Measurements from ENCODE around the gene RASA4.
A peak's percentile ranks its signal among the peaks of the same experiment; 100 is the strongest.
"Not testable (repeated sequence)": the region's sequence is repeated elsewhere in the genome, so short reads cannot be mapped to it uniquely, and the experiment has no call there.

The RASA4 gene

GRCh38 chr7:102578486-102578885 lies 38.1 kb downstream of the RASA4 start:
- H3K4me3 ChIP-seq (ENCODE audit: low read depth in 1 of 2, low read length in 2 of 2); H3K27ac ChIP-seq (ENCODE audit: low read depth, low read length); H3K9me3 ChIP-seq (ENCODE audit: control insufficient read depth in 1 of 2, low read length in 2 of 2); H3K9ac ChIP-seq (ENCODE audit: low read depth in 1 of 2, low read length in 2 of 2); H3K27me3 ChIP-seq (ENCODE audit: control insufficient read depth in 1 of 2, insufficient read depth in 2 of 2, low read length in 2 of 2); H3K4me1 ChIP-seq (ENCODE audit: control insufficient read depth in 1 of 2, insufficient read depth in 2 of 2, low read length in 2 of 2); H3K36me3 ChIP-seq (ENCODE audit: control insufficient read depth in 1 of 2, insufficient read depth in 2 of 2, low read length in 2 of 2): not testable (repeated sequence)

GRCh38 chr7:102577315-102578240 lies 39.0 kb downstream of the RASA4 start:
- H3K4me3 ChIP-seq (ENCODE audit: low read depth in 1 of 2, low read length in 2 of 2); H3K9me3 ChIP-seq (ENCODE audit: control insufficient read depth in 1 of 2, low read length in 2 of 2); H3K4me1 ChIP-seq (ENCODE audit: control insufficient read depth in 1 of 2, insufficient read depth in 2 of 2, low read length in 2 of 2); H3K9ac ChIP-seq (ENCODE audit: low read depth in 1 of 2, low read length in 2 of 2); H3K27ac ChIP-seq (ENCODE audit: low read depth, low read length); H3K36me3 ChIP-seq (ENCODE audit: control insufficient read depth in 1 of 2, insufficient read depth in 2 of 2, low read length in 2 of 2); H3K27me3 ChIP-seq (ENCODE audit: control insufficient read depth in 1 of 2, insufficient read depth in 2 of 2, low read length in 2 of 2): not testable (repeated sequence)

- H3K27me3 ChIP-seq (ENCODE audit: control insufficient read depth in 1 of 2, insufficient read depth in 2 of 2, low read length in 2 of 2); H3K4me3 ChIP-seq (ENCODE audit: low read depth in 1 of 2, low read length in 2 of 2); H3K9ac ChIP-seq (ENCODE audit: low read depth in 1 of 2, low read length in 2 of 2); H3K27ac ChIP-seq (ENCODE audit: low read depth, low read length); H3K9me3 ChIP-seq (ENCODE audit: control insufficient read depth in 1 of 2, low read length in 2 of 2); H3K36me3 ChIP-seq (ENCODE audit: control insufficient read depth in 1 of 2, insufficient read depth in 2 of 2, low read length in 2 of 2); H3K4me1 ChIP-seq (ENCODE audit: control insufficient read depth in 1 of 2, insufficient read depth in 2 of 2, low read length in 2 of 2): not testable (repeated sequence)
Measured at GRCh38 chr7:102576363-102576762, 40.2 kb downstream of the RASA4 start.

- H3K9me3 ChIP-seq (ENCODE audit: control insufficient read depth in 1 of 2, low read length in 2 of 2); H3K27ac ChIP-seq (ENCODE audit: low read depth, low read length); H3K9ac ChIP-seq (ENCODE audit: low read depth in 1 of 2, low read length in 2 of 2); H3K4me1 ChIP-seq (ENCODE audit: control insufficient read depth in 1 of 2, insufficient read depth in 2 of 2, low read length in 2 of 2); H3K4me3 ChIP-seq (ENCODE audit: low read depth in 1 of 2, low read length in 2 of 2); H3K36me3 ChIP-seq (ENCODE audit: control insufficient read depth in 1 of 2, insufficient read depth in 2 of 2, low read length in 2 of 2); H3K27me3 ChIP-seq (ENCODE audit: control insufficient read depth in 1 of 2, insufficient read depth in 2 of 2, low read length in 2 of 2): not testable (repeated sequence)
Measured at GRCh38 chr7:102574607-102575006, 41.9 kb downstream of the RASA4 start.

- H3K9me3 ChIP-seq (ENCODE audit: control insufficient read depth in 1 of 2, low read length in 2 of 2); H3K36me3 ChIP-seq (ENCODE audit: control insufficient read depth in 1 of 2, insufficient read depth in 2 of 2, low read length in 2 of 2); H3K27ac ChIP-seq (ENCODE audit: low read depth, low read length); H3K4me1 ChIP-seq (ENCODE audit: control insufficient read depth in 1 of 2, insufficient read depth in 2 of 2, low read length in 2 of 2); H3K27me3 ChIP-seq (ENCODE audit: control insufficient read depth in 1 of 2, insufficient read depth in 2 of 2, low read length in 2 of 2): not testable (repeated sequence)
- Histone ChIP-seq H3K9ac (ENCODE audit: low read depth in 1 of 2, low read length in 2 of 2) (peak within 1 kb of the TSS; percentile 33 to 66), H3K4me3 (ENCODE audit: low read depth in 1 of 2, low read length in 2 of 2) (peak within 1 kb of the TSS; percentile 56 to 74)
Measured at GRCh38 chr7:102572261-102573239, 44.0 kb downstream of the RASA4 start, which contains the start of gene POLR2J3. Gene POLR2J3, minus strand, starts transcription at chr7:102572583. Its CDS starts 62 bp downstream, at chr7:102572521.

GRCh38 chr7:102568620-102569019 lies 47.9 kb downstream of the RASA4 start:
- not testable (repeated sequence) for H3K27ac ChIP-seq (ENCODE audit: low read depth, low read length); H3K9ac ChIP-seq (ENCODE audit: low read depth in 1 of 2, low read length in 2 of 2); H3K36me3 ChIP-seq (ENCODE audit: control insufficient read depth in 1 of 2, insufficient read depth in 2 of 2, low read length in 2 of 2); H3K9me3 ChIP-seq (ENCODE audit: control insufficient read depth in 1 of 2, low read length in 2 of 2); H3K27me3 ChIP-seq (ENCODE audit: control insufficient read depth in 1 of 2, insufficient read depth in 2 of 2, low read length in 2 of 2); H3K4me1 ChIP-seq (ENCODE audit: control insufficient read depth in 1 of 2, insufficient read depth in 2 of 2, low read length in 2 of 2); H3K4me3 ChIP-seq (ENCODE audit: low read depth in 1 of 2, low read length in 2 of 2)

GRCh38 chr7:102550808-102551422 lies 65.6 kb downstream of the RASA4 start, which contains the start of gene SPDYE2:
Gene SPDYE2, plus strand, starts transcription at chr7:102551226. Its CDS starts 2,030 bp downstream, at chr7:102553256.
- not testable (repeated sequence) for H3K27me3 ChIP-seq (ENCODE audit: control insufficient read depth in 1 of 2, insufficient read depth in 2 of 2, low read length in 2 of 2); H3K27ac ChIP-seq (ENCODE audit: low read depth, low read length); H3K9ac ChIP-seq (ENCODE audit: low read depth in 1 of 2, low read length in 2 of 2); H3K4me3 ChIP-seq (ENCODE audit: low read depth in 1 of 2, low read length in 2 of 2); H3K4me1 ChIP-seq (ENCODE audit: control insufficient read depth in 1 of 2, insufficient read depth in 2 of 2, low read length in 2 of 2); H3K9me3 ChIP-seq (ENCODE audit: control insufficient read depth in 1 of 2, low read length in 2 of 2); H3K36me3 ChIP-seq (ENCODE audit: control insufficient read depth in 1 of 2, insufficient read depth in 2 of 2, low read length in 2 of 2)

GRCh38 chr7:102546353-102546752 lies 70.2 kb downstream of the RASA4 start:
- not testable (repeated sequence) for H3K36me3 ChIP-seq (ENCODE audit: control insufficient read depth in 1 of 2, insufficient read depth in 2 of 2, low read length in 2 of 2); H3K27me3 ChIP-seq (ENCODE audit: control insufficient read depth in 1 of 2, insufficient read depth in 2 of 2, low read length in 2 of 2); H3K27ac ChIP-seq (ENCODE audit: low read depth, low read length); H3K9me3 ChIP-seq (ENCODE audit: control insufficient read depth in 1 of 2, low read length in 2 of 2); H3K4me1 ChIP-seq (ENCODE audit: control insufficient read depth in 1 of 2, insufficient read depth in 2 of 2, low read length in 2 of 2); H3K9ac ChIP-seq (ENCODE audit: low read depth in 1 of 2, low read length in 2 of 2); H3K4me3 ChIP-seq (ENCODE audit: low read depth in 1 of 2, low read length in 2 of 2)

GRCh38 chr7:102545288-102545687 lies 71.3 kb downstream of the RASA4 start:
- H3K27ac ChIP-seq (ENCODE audit: low read depth, low read length); H3K9me3 ChIP-seq (ENCODE audit: control insufficient read depth in 1 of 2, low read length in 2 of 2); H3K4me3 ChIP-seq (ENCODE audit: low read depth in 1 of 2, low read length in 2 of 2); H3K9ac ChIP-seq (ENCODE audit: low read depth in 1 of 2, low read length in 2 of 2); H3K27me3 ChIP-seq (ENCODE audit: control insufficient read depth in 1 of 2, insufficient read depth in 2 of 2, low read length in 2 of 2); H3K36me3 ChIP-seq (ENCODE audit: control insufficient read depth in 1 of 2, insufficient read depth in 2 of 2, low read length in 2 of 2); H3K4me1 ChIP-seq (ENCODE audit: control insufficient read depth in 1 of 2, insufficient read depth in 2 of 2, low read length in 2 of 2): not testable (repeated sequence)

- not testable (repeated sequence) for H3K27me3 ChIP-seq (ENCODE audit: control insufficient read depth in 1 of 2, insufficient read depth in 2 of 2, low read length in 2 of 2); H3K9ac ChIP-seq (ENCODE audit: low read depth in 1 of 2, low read length in 2 of 2); H3K9me3 ChIP-seq (ENCODE audit: control insufficient read depth in 1 of 2, low read length in 2 of 2); H3K27ac ChIP-seq (ENCODE audit: low read depth, low read length); H3K4me3 ChIP-seq (ENCODE audit: low read depth in 1 of 2, low read length in 2 of 2); H3K4me1 ChIP-seq (ENCODE audit: control insufficient read depth in 1 of 2, insufficient read depth in 2 of 2, low read length in 2 of 2); H3K36me3 ChIP-seq (ENCODE audit: control insufficient read depth in 1 of 2, insufficient read depth in 2 of 2, low read length in 2 of 2)
Measured at GRCh38 chr7:102544372-102544771, 72.2 kb downstream of the RASA4 start.

All from duodenal mucosa (tissue), 2 donors.